Stimulated activated CD4-positive, alpha-beta T cell treated with anti-CD3 and anti-CD28 coated beads, Interleukin-4, amount 100 ng/mL, for 4 hours (primary cell): ENCODE data around the gene EYS.
"Not testable (repeated sequence)": the region's sequence is repeated elsewhere in the genome, so short reads cannot be mapped to it uniquely, and the experiment has no call there.

ENCODE experiments used
- DNase-seq, 2 experiments: peaks; one replicate each; pipeline ENCODE4 v3.0.0-alpha.2; 2020

Gene EYS

GRCh38 chr6:63926950-63927927, 1779.8 kb downstream of the EYS start:
- DNase-seq: no peak

GRCh38 chr6:63926258-63926780, 1780.7 kb downstream of the EYS start:
- DNase-seq: no peak

DNA sequence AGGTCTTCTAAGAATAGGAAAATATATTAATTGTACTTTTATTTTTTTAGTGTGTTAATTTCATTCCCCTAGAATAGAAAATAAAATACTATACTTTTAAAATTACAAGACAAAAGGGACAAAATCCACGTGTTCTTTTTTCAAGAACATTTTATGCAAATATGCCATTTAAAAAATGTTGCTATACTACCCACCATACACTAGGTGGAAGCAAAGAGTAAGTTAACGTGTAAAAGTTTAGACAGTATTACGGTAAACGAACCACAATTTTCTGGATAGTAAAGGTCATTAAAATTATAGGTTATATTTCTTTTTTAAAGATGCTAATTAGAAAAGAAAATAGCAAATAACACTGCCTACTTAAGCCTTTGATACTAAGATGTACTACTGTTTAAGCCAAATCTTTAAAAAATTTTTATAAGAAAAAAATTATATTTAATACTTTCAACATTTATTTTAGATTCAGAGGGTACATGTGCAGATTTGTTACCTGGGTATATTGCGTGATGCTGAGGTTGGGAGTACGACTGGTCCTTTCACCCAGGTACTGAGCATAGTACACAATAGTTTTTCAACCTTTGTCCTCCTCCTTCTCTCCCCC, 1783.8 kb downstream of the EYS start:
- DNase-seq: no peak

DNA sequence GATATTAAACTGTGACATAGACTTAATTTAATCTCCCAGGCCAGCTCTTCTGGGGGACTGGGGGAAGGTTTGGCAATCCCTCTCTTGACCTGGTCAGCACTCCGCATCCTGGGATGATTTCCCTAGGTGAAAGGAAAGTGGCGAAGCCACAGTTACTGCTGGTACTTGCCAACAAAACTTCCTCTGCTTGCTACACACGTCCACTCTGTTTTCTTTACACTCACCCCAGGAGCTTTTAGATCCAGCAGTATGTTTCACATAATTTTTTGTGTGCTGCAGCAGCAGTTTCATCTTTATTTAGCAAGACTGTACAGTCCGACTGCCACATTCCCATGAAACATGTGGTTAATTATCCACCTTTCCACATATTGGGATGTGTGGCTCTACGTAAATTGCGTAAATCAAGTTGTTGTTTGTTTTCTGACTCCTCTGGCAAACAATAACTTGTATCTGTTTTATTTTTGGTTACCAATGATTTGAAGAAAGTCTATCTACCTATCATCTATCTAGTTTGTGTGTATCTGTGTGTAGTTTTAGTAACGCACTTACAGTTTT, 1787.4 kb downstream of the EYS start:
- no peak for DNase-seq

DNA sequence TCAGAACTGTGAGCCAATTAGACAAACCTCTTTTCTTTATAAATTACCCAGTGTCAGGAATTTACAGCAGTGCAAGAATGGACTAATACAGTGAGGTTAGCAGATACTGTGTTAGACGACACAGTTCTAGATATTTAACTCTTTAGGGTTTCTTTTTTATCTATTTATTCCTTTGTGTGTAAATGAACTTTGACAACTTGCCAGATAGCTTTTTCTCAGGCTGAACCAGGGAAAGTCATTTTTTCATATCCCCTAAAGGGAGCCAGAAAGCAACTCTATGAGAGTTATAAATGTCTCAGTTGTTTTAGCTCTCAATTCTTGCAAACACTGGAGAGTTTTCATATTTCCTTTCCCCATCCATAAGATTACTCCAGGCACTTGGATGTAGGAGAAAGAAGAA, 1794.1 kb downstream of the EYS start:
- DNase-seq: no peak

DNA sequence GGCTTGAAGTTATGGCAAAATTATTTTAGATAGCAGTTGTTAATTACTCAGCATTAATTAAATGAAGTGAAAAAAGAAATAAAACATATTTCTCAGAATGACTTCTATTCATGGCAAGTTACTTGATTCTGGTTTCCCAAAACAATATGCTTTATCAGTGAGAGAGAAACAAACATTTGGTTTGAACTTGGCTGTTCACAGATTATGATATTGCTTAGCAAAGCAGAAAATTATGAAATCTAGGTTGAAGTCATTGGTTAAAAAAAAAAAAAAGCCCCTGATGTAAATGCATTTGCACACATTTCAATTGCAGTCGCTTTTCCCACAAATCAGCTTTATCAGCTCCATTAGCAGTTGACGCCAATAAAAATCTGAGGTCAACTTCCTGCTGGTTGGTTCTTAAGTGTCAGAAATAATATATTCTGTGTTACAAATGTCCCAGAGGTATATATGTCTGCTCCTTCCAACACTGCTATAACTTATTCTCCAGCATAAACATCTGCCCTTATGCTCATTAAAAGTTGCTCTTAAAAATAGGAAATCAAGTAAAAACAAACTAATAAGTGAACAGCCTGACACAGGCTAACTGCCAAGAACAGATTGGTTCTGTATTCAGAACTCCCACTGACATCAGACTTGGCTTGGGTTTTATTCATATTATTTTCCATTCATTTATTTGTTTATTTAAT, 1796.0 kb downstream of the EYS start:
- no peak for DNase-seq

DNA sequence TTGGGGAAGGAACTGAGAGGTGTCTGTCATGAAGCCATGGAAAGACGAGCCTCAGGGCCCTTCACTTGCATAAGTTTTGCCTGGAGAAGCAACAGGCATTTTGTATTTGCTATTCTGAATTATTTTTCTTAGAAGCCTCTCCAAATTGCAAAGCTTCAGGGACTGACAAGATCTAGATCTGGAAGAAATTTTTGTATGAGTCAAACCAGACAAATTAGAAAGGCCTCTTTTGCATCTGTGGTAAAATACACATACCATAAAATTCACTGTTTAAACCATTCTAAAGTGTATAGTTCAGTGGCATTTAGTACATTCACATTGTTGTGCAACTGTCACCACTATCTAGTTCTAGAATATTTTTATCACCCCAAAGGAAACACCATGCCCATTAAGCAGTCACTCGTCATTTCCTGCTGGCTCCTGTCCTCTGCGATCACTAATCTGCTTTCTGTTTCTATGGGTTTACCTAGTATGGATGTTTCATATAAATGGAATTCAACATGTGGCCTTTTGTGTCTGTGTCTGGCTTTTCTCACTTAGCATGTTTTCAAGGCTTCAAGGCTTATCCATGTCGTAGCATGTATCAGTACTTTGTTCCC, 1802.3 kb downstream of the EYS start:
- no peak for DNase-seq

- no peak for DNase-seq
Measured at GRCh38 chr6:63899550-63899949, 1807.5 kb downstream of the EYS start.

GRCh38 chr6:63897952-63898351, 1809.1 kb downstream of the EYS start:
- no peak for DNase-seq

DNA sequence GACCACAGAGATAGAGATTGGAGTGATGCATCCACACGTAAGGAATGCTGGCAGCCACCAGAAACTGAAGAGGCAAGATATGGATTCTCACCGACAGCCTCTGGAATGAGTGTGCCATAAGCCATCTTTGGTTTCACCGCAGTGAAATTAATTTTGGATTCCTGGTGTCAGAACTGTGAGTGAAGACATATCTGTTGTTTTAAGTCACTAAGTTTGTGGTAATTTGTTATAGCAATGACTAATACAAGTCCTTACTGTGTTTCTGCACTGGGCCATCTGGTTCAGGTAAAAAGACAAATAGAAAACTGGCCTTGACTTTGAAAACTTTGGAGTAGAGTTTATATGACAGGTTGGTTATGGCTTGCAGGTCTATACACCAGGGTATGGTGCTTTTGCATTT, 1809.6 kb downstream of the EYS start:
- no peak for DNase-seq

DNA sequence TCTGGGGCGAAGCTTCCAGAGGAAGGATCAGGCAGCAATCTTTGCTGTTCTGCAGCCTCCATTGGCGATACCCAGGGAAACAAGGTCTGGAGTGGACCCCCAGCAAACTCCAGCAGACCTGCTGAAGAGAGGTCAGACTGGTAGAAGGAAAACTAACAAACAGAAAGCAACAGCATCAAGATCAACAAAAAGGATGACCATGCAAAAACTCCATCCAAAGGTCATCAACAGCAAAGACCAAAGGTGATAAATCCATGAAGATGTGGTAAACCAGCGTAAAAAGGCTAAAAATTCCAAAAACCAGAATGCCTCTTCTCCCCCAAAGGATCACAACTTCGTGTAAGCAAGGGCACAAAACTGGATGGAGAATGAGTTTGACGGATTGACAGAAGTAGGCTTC, 1818.6 kb downstream of the EYS start:
- no peak for DNase-seq

GRCh38 chr6:63887804-63888203, 1819.2 kb downstream of the EYS start:
- DNase-seq: not testable (repeated sequence)

GRCh38 chr6:63887002-63887751, 1819.8 kb downstream of the EYS start:
- DNase-seq: no peak

DNA sequence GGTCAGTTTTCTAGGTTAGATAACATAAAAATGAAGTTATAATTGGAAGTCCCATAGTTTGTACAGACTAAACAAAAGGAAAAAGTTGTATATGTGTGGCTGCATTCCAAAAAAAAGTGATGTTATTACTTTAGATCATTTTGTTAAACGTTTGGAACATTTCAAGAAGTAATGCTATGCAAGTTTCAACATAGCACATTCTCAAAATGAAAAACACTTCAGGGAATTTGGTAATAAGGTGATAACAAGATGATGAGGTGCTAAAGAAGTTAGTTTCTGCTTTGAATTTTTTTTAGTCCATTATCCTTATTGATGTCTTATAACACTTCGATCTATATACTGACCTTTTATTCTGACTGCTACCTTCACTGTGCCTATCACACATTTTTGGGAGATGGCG, 1820.7 kb downstream of the EYS start:
- DNase-seq: no peak

- DNase-seq: no peak
Measured at GRCh38 chr6:63883597-63883996, 1823.4 kb downstream of the EYS start.

- DNase-seq: no peak
Measured at GRCh38 chr6:63882208-63882607, 1824.8 kb downstream of the EYS start.

DNA sequence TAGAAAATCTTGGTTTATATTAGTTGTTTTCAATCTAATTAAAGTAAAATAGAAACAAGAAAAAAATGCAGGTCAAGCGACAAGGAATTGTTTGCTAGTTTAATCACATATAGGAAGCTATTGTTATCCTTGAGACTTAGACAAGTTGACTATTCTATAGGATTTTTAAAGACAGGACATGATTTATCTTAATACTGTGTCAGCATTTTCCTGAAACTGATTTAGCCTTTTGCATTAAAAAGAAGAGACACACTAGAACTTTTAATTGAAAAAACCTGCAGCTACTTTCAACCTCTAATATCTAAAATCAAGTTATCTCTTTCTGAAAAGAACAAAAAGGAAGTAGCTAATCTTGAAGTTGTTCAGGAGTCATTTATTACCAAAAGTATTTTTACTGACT, 1825.2 kb downstream of the EYS start:
- DNase-seq: no peak

DNA sequence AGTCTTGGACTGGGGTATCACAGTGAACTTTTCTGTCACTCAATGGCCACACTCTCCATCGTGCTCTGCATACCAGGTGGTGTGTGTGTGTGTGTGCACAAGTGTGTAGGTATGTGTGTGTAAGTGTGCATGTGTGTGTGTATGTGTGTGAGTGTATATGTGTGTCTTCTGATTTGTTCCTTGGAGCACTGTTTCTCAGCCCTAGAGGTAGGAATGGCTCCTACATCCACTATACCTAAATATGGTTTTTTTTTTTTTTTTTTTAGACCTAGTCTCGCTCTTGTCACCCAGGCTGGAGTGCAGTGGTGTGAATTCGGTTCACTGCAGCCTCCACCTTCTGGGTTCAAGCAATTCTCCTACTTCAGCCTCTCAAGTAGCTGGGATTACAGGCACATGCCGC, 1834.8 kb downstream of the EYS start:
- DNase-seq: no peak

DNA sequence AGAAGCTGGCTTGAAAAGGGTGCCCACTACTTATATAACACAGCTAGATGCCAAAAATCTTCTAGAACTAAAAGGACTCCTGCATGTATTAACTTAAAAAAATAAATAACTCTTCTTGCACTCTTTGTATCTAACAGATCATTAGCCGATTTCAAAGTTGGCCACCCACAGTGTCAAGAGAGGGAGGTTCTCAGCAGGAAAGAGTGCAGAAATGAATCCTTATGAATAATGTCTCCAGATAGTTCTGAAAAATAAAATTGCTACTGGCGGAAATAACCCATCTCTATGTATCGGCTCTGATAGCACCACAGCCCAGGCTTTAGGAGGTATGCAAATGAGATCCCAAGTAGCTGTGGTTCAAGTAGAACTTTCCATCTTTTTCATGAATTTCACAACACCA, 1838.7 kb downstream of the EYS start:
- no peak for DNase-seq

DNA sequence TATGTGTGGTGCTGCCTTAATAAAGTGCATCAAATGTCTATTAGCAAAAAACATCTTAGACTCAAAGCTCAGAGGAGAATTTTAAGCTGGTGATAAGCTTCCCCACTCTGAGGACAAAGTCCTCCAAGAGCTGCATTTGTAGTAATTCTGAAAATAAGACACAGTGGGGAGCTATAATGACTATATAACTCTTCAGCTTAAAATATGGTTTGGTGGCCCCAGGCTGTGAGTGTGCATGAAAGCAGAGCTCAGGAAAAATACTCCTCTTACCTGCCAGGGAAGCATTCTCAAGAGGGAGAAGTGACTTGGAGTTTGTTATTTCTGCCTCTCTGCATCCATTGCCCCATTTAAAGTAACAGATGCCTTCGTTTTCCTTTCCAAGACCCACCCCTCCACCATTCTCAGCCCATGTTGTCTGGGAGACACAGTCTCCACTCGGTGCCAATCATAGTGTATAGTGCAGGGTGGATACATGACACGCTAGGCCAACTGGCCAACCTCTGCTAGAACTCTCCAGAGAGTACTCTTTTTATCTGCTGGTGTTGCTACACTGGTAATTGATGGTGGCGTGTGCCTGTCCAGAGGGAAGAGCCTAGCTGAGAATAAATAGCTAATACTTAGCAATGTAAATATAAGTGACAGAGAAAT, 1842.2 kb downstream of the EYS start:
- no peak for DNase-seq

DNA sequence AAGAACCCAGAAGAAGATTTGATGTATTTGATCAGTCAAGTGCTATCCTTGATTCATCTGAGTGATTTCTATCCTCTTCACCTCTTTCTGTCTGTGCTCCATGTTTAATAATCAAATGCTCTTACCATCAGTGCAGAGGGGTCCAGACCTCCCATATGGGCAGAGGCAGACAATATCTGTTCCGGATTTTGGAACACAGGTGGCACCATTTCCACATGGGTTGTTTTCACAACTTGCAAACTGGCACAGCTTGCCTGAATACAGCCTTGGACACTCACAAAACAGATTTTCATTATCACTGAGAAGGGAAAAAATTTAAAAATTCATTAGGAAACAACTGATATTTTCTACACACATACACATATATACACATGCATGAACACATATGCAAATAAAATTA, 1843.0 kb downstream of the EYS start:
- DNase-seq: no peak
